GM12864 (cell line): ENCODE results near the gene EYA3.

Source experiments
- DNase-seq: peaks from one replicate; pipeline ENCODE4 v3.0.0-alpha.2; 2011; ENCODE audit warnings: low read depth
- H3K4me3 ChIP-seq: 2 replicates; pipeline ENCODE4 v1.5.1; 2011; ENCODE audit warnings: mild to moderate bottlenecking, low read depth, low read length, control low read depth
- TF ChIP-seq, protein P1 (sequence below): IDR thresholded peaks from 2 replicates; pipeline ENCODE4 v1.5.1; 2011; ENCODE audit warnings: low read depth, mild to moderate bottlenecking, moderate library complexity, low read length, control low read depth, inconsistent platforms; ENCODE audit errors: missing control alignments

EYA3 gene

DNA sequence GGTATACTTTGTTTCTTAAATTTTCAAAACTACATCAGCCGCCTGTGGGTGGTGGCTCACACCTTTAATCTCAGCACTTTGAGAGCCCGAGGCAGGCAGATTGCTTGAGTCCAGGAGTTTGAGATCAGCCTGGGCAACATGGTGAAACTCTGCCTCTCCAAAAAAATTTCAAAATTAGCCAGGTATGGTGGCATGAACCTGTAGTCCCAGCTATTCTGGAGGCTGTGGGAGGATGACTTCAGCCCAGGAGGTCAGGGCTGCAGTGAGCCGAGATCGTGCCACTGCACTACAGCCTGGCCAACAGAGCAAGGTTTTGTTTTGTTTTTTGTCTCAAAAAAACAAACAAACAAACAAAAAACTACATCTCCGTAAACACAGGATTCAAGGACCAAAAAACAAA is 3.3 kb downstream of the EYA3 start:
- no peak for DNase-seq
- H3K4me3 ChIP-seq: peak overlapping the region; percentile 42
- TF ChIP-seq, protein P1, sequence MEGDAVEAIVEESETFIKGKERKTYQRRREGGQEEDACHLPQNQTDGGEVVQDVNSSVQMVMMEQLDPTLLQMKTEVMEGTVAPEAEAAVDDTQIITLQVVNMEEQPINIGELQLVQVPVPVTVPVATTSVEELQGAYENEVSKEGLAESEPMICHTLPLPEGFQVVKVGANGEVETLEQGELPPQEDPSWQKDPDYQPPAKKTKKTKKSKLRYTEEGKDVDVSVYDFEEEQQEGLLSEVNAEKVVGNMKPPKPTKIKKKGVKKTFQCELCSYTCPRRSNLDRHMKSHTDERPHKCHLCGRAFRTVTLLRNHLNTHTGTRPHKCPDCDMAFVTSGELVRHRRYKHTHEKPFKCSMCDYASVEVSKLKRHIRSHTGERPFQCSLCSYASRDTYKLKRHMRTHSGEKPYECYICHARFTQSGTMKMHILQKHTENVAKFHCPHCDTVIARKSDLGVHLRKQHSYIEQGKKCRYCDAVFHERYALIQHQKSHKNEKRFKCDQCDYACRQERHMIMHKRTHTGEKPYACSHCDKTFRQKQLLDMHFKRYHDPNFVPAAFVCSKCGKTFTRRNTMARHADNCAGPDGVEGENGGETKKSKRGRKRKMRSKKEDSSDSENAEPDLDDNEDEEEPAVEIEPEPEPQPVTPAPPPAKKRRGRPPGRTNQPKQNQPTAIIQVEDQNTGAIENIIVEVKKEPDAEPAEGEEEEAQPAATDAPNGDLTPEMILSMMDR: no peak

DNA sequence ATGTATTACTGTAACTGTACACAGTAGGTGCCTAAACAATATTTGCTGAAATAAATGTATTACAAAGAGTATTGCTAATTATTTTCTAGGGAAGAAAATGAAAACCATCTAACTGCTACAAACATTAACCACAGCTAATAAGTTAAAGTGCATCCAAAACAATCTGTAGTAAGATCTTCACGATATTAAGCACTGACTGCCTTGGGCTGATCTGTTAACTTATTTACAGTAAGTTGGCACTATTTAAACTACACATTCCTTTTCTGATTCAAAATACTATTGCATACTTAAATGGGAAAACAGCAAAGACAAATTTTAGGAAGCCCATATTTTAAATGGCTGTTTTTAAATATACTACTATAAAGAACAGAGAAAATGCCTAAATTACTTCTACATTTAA is 4.5 kb downstream of the EYA3 start:
- DNase-seq: no peak
- TF ChIP-seq, protein P1: no peak
- H3K4me3 ChIP-seq: no peak overlapping the region; the same call in 1 of the 2 replicates

DNA sequence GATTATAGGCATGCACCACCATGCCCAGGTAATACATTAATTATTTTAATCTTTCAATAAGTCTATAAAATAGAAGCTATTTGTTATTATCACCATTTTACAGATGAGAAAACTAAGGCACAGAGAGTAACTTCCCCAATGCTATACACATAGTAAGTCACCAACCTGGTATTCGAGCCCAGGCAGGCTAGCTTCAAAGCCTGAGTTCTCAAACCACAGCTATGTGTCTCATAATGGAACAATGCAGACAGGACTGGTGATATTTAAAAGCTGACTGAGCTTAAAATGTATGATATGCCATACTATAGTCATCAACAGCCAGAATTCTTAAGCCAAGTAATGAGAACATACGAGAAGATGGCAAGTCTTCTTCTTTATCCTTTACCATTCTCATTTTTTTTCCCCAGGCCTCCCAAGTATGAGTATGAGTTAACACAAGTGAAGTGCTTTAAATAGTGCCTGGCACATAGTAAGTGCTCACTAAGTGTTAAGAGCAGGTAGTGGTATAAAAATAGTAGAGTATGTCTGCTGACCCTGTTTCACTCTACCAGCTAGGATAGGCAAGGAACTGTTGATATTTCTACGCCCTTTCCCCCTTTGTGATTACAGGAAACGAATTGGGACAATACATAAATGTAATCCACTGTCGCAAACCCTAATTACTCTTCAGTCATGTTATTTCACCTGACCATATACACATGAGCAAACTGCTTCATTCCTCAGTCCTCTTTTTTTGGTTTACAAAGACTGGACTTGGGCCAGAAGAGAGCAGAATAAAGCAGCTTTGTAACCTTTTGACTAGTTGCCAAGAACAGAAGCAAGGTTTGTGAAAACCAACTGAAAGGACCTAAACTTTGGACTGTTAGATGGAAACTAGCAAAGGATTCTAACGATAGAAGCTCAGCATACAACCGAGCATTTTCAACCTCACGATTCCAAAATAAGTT is 9.5 kb downstream of the EYA3 start:
- TF ChIP-seq, protein P1: no peak
- H3K4me3 ChIP-seq: no peak overlapping the region
- no peak for DNase-seq

DNA sequence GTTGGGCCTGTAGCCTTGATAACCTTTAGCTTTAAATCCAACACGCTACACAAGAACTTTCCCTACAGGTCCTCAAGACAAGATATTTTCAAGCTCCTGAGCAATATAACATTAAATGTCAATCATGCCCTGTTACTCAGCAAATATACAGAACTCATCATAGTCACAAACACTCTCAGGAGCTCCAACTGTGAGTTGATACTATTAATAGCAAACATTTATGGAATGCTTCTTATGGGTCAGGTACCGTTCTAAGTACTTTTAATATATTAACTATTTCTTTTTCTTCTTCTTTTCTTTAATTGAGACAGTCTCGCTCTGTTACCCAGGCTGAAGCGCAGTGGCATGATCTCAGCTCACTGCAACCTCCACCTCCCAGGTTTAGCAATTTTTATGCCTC is 10.1 kb downstream of the EYA3 start:
- no peak for DNase-seq
- TF ChIP-seq, protein P1: no peak
- H3K4me3 ChIP-seq: no peak overlapping the region

DNA sequence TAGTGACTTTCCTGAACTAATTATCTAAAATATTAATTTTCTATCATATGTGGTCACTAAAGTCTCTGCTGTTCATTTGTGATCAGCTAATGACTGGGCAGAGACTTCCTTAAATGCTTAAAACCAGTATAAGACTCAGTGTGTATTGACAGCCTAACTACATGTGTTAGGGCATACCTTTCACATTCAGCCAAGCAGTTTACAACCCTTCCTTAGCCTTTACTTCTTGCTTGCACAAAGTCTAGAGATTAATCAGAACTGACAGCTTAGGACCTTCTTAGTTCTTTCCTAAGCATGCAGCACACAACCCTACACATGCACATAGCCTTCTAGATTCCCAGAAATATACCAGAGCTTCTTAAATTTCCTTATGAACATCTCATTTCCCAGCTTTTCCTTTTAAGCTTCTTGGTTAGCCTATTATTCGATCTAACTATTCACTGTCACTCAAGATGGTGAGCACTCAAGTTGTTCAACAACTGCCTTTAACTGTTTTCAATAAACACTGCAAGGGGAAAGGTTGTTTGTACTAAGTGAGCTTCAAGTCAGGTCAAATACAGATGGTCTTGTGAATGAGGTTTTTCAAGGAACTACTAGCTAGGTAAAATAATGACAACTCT is 13.4 kb downstream of the EYA3 start:
- DNase-seq: no peak

DNA sequence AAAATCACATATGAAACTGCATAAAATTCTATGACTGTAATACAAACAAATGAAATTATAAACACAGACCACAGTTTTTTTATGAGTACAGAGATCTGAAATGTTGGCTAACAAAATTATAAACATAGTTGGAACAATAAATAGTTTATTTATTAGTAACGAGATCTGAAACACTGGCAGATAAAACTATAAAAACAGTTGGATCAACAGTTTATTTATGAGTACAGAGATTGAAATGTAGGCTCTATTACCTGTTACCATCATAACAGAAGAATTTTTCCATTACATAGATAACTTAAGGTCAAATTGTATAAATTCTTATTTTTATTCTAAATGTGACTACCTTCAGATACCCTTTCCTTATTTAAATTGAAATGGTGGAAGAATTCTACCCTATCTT is 14.5 kb downstream of the EYA3 start:
- no peak for DNase-seq
- TF ChIP-seq, protein P1: no peak
- H3K4me3 ChIP-seq: no peak overlapping the region

More for the DNA sequence above, 13.4 kb downstream of the EYA3 start:
- TF ChIP-seq, protein P1: no peak
- no peak overlapping the region for H3K4me3 ChIP-seq

DNA sequence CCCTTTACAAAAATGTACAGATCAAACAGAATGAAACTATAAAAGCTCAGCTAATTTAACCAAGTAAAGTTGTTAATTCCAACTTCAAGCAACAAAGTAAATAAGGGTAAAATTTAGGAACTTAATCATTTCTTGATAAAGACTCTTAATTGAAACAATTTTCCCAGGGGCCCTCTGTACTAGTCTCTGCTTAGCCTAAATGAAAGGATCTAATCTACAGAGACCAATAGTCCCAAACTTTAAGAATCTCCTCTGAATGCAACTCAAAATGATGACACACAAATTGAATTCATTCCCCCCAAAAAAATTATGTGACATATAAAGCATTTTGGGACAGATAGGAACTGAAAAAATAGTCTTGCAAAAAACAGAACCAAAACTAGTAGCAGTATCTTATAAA is 16.6 kb downstream of the EYA3 start:
- DNase-seq: no peak
- H3K4me3 ChIP-seq: no peak overlapping the region
- TF ChIP-seq, protein P1: no peak
